Esophagus muscularis mucosa (tissue), 4 donors: Measurements from ENCODE around the gene WNT16. TPM values are rescaled to one million over a fixed set of nuclear protein-coding genes. Genes with fewer than 3 reads are reported as not detected.
"Not testable (repeated sequence)": the region's sequence is repeated elsewhere in the genome, so short reads cannot be mapped to it uniquely, and the experiment has no call there.

Source experiments
- DNase-seq: peaks from one replicate; pipeline ENCODE4 v3.0.0-alpha.2; 2017; ENCODE audit errors: extremely low spot score
- H3K27ac ChIP-seq, 4 donors: fragments of 200-600 bp; sonication (generic); replicated peaks in 1 of 4; 1 replicate in 3 of 4; 2 replicates in 1 of 4; pipeline ENCODE4 v1.5.1; 2016 to 2019; ENCODE audit warnings: mild to moderate bottlenecking in 1 of 4
- H3K27me3 ChIP-seq, 4 donors: fragments of 200-600 bp; sonication (generic); one replicate each; pipeline versions ENCODE4 v1.5.1 to v1.6.0; 2016 to 2019
- H3K36me3 ChIP-seq, 4 donors: fragments of 200-600 bp; sonication (generic); one replicate each; pipeline ENCODE4 v1.5.1; 2016 to 2019
- H3K4me1 ChIP-seq, 4 donors: fragments of 200-600 bp; sonication (generic); one replicate each; pipeline ENCODE4 v1.5.1; 2016 to 2019
- H3K4me3 ChIP-seq, 4 donors: fragments of 200-600 bp; sonication (generic); 1 replicate in 2 of 4; 2 replicates in 2 of 4; pipeline ENCODE4 v1.5.1; 2016 to 2019; ENCODE audit warnings: mild to moderate bottlenecking in 4 of 4, moderate library complexity in 1 of 4
- H3K9me3 ChIP-seq, 4 donors: fragments of 200-600 bp; sonication (generic); 1 replicate in 3 of 4; 2 replicates in 1 of 4; pipeline ENCODE4 v1.5.1; 2016 to 2019
- EP300 ChIP-seq: sonication (generic); formaldehyde crosslinking; IDR thresholded peaks from one replicate; pipeline ENCODE4 v1.6.1; 2017; ENCODE audit warnings: antibody characterized with exemption
- POLR2A ChIP-seq: fragments of 450-650 bp; IDR thresholded peaks from one replicate; pipeline ENCODE4 v1.6.1; 2017; ENCODE audit warnings: antibody characterized with exemption, moderate library complexity, mild to moderate bottlenecking, low read depth
- POLR2AphosphoS5 ChIP-seq, 2 donors: sonication (generic); formaldehyde crosslinking; IDR thresholded peaks; one replicate each; pipeline ENCODE4 v1.6.1; 2017; ENCODE audit warnings: antibody characterized with exemption in 2 of 2
- WGBS: methylation state at CpG from one replicate; pipeline ENCODE4 v1.1.5; 2018; 5-methylcytosine and 5-hydroxymethylcytosine counted together
- intact Hi-C: fragments of 100-400 bp; cut with DNase I; formaldehyde crosslinking; loops from one replicate; pipeline ENCODE4 v1.15.1; 2023
- total RNA-seq, 4 donors: library from RNA; depleted of rRNA; stranded (reverse); fragments of >200 nt; gene quantifications; one replicate each; pipeline versions ENCODE4 v1.1.0 to v1.2.1, GENCODE V29; 2016
- TF ChIP-seq, protein P1 (sequence below), 3 experiments: fragments of 200-600 bp in 2 of 3; fragments of 450-650 bp in 1 of 3; sonication (generic) in 2 of 3; IDR thresholded peaks; one replicate each; pipeline ENCODE4 v1.5.1; 2017 to 2019; ENCODE audit warnings: antibody characterized with exemption in 3 of 3, mild to moderate bottlenecking in 2 of 3, moderate library complexity in 1 of 3

The WNT16 gene
- total RNA-seq, 4 donors from 2014 or later: 0.23 to 0.91 (median 0.33) TPM; not detected in 1

DNA sequence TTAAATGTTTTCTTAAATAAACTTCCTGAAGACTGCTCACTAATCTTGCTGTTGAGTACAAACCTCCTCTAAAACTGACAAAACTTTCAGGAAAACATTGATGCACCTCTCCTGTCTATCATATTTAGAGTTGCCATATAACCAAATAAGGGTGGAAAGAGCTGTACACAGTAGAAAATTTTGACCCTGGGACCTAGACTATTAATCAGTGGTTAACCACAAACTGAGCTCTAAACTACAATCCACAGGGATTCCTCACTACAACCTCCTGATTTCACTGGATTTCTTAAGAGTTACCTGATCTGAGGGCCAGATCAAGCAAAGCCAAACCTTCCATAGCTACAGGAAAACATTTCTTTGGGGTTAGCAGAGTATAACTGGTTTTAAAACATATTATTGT, 39.9 kb upstream of the WNT16 start:
- TF ChIP-seq POLR2A: no peak
- TF ChIP-seq, protein P1, sequence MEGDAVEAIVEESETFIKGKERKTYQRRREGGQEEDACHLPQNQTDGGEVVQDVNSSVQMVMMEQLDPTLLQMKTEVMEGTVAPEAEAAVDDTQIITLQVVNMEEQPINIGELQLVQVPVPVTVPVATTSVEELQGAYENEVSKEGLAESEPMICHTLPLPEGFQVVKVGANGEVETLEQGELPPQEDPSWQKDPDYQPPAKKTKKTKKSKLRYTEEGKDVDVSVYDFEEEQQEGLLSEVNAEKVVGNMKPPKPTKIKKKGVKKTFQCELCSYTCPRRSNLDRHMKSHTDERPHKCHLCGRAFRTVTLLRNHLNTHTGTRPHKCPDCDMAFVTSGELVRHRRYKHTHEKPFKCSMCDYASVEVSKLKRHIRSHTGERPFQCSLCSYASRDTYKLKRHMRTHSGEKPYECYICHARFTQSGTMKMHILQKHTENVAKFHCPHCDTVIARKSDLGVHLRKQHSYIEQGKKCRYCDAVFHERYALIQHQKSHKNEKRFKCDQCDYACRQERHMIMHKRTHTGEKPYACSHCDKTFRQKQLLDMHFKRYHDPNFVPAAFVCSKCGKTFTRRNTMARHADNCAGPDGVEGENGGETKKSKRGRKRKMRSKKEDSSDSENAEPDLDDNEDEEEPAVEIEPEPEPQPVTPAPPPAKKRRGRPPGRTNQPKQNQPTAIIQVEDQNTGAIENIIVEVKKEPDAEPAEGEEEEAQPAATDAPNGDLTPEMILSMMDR (IDR thresholded peaks at IDR 0.05): no peak
- TF ChIP-seq POLR2AphosphoS5 (IDR thresholded peaks at IDR 0.05): no peak
- TF ChIP-seq EP300: no peak
- intact Hi-C loops: no loop called here
- no peak for DNase-seq
- Histone ChIP-seq H3K27ac (no peak overlapping the region), H3K4me1 (no peaks in the 10 kb centered on the region), H3K27me3 (no peaks in the 10 kb centered on the region), H3K36me3 (peaks cover 0 to 29% (median 15%) of the 10 kb centered on the region in 4 donors), H3K9me3 (peaks cover 0 to 6% (median 0%) of the 10 kb centered on the region in 4 donors), H3K4me3 (no peak overlapping the region)

DNA sequence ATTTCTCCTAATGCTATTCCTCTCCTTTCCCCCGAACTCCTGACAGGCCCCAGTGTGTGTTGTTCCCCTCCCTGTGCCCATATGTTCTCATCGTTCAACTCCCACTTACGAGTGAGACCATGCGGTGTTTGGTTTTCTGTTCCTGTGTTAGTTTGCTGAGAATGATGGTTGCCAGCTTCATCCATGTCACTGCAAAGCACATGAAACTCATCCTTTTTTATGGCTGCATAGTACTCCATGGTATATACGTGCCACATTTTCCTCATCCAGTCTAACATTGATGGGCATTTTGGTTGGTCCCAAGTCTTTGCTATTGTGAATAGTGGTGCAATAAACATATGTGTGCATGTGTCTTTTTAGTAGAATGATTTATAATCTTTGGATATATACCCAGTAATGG, 38.9 kb upstream of the WNT16 start:
- H3K4me3 ChIP-seq, H3K27ac ChIP-seq, H3K9me3 ChIP-seq, intact Hi-C loops, H3K27me3 ChIP-seq, DNase-seq, H3K4me1 ChIP-seq: not testable (repeated sequence)
- H3K36me3 ChIP-seq: peaks cover 0 to 22% (median 12%) of the 10 kb centered on the region in 4 donors
- whole genome bisulfite sequencing: 93% methylated on average over 5 of the region's 5 CpGs

DNA sequence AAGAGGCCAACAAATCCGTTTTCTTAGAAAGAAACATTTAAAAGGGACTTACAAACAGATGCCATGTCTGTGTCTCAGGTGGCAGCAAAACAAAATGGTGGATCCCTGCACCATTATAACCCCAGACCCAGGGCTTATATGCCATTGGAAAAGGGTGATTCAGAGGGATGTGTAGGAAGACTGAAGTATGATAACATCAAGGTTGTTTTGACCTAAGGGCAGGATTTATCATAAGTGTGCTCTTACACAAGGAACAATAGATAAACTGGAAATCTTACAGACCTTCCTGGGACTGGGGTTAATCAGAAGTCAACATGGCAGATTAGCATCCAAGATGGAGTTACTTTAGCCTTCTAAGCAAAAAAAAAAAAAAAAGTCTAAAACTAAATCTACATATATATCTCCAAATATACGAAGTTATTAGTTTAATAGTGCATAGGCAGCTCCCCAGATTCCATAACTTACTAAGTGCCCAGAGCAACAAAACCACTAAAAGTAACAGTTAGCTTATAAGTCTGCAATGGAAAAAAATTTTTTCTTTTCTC, 34.3 kb upstream of the WNT16 start:
- TF ChIP-seq POLR2A: no peak
- TF ChIP-seq, protein P1 (IDR thresholded peaks at IDR 0.05): no peak
- no peak for TF ChIP-seq EP300
- no peak for TF ChIP-seq POLR2AphosphoS5 (IDR thresholded peaks at IDR 0.05)
- Histone ChIP-seq H3K27me3 (no peaks in the 10 kb centered on the region), H3K27ac (no peak overlapping the region), H3K9me3 (no peaks in the 10 kb centered on the region), H3K4me1 (no peaks in the 10 kb centered on the region), H3K4me3 (no peak overlapping the region), H3K36me3 (peaks cover 0 to 24% (median 11%) of the 10 kb centered on the region in 4 donors)
- WGBS: 81% methylated on average over 2 of the region's 2 CpGs
- DNase-seq: no peak
- intact Hi-C loops: no loop called here

DNA sequence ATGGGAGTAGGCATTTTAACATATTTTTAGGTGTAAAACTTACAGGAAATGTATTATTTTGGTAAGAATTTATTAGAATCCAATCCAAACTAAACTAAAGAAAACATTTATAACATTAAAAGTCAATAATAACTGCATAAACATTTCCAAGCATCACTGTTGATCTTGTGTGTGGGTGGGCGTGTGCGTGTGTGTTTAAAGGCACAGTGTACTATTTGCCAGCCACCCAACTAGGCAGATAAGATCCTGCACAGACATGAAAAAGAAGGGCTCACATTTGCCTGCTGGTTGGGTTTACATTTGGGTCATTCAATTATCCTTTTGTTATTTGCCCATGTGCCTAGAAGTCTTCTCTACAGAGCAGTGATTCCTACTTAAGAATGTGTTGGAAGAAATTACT, 31.0 kb upstream of the WNT16 start:
- DNase-seq: no peak
- 83% methylated on average over 2 of the region's 2 CpGs for WGBS
- no peaks in the 10 kb centered on the region for H3K9me3 ChIP-seq
- intact Hi-C loops: no loop called here
- H3K4me3 ChIP-seq: no peak overlapping the region
- TF ChIP-seq POLR2A (no peak), POLR2AphosphoS5 (IDR thresholded peaks at IDR 0.05) (no peak), EP300 (no peak)
- TF ChIP-seq, protein P1 (IDR thresholded peaks at IDR 0.05): no peak
- H3K4me1 ChIP-seq: no peaks in the 10 kb centered on the region
- no peaks in the 10 kb centered on the region for H3K27me3 ChIP-seq
- no peak overlapping the region for H3K27ac ChIP-seq
- H3K36me3 ChIP-seq: peaks cover 0 to 21% (median 8%) of the 10 kb centered on the region in 4 donors

DNA sequence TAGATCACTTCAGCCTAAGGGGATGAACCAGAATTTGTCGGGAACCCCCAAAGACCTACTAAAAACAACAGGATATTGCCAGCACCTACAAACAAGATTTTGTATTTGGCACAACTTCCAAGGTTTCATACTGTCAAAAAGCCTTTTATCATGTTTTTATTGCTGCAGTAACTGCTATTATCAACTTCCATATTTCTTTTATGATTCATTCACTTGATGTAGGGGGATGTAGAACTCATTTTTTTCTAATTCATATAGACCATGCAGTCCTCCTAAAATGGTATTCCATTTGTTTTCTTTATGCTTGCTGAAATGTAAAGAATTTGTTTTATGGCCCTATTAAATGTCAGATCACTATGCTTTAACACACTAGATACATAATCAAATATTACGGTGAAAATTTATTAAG, 30.0 kb upstream of the WNT16 start:
- no peak overlapping the region for H3K27ac ChIP-seq
- no peak overlapping the region for H3K4me3 ChIP-seq
- TF ChIP-seq EP300 (no peak), POLR2A (no peak), POLR2AphosphoS5 (IDR thresholded peaks at IDR 0.05) (no peak)
- TF ChIP-seq, protein P1 (IDR thresholded peaks at IDR 0.05): no peak
- H3K4me1 ChIP-seq: no peaks in the 10 kb centered on the region
- intact Hi-C loops: no loop called here
- 90% methylated on average over 2 of the region's 2 CpGs for WGBS
- no peak for DNase-seq
- peaks cover 0 to 16% (median 7%) of the 10 kb centered on the region in 4 donors for H3K36me3 ChIP-seq
- no peaks in the 10 kb centered on the region for H3K27me3 ChIP-seq
- no peaks in the 10 kb centered on the region for H3K9me3 ChIP-seq
